ENCODE data around the gene NEK11. TPM values are rescaled to one million over a fixed set of nuclear protein-coding genes. Genes with fewer than 3 reads are reported as not detected.

Gene NEK11
- total and polyA plus RNA-seq, 2 experiments from 2014 or later: 3.5 to 13.7 TPM

- Histone ChIP-seq H3K9me3 (ENCODE audit: low read depth) (no peaks in the 10 kb centered on the region), H3K36me3 (replicated peaks; ENCODE audit: insufficient read depth, low read depth) (no peaks in the 10 kb centered on the region), H3K27me3 (no peaks in the 10 kb centered on the region), H3K27ac (no peak overlapping the region), H3K9me2 (replicated peaks; ENCODE audit: insufficient read depth) (no peaks in the 10 kb centered on the region), H3K79me2 (no peaks in the 10 kb centered on the region), H3K4me1 (ENCODE audit: insufficient read depth) (peaks cover 5% of the 10 kb centered on the region), H3K4me2 (no peak overlapping the region), H4K20me1 (ENCODE audit: insufficient read depth, poor library complexity, severe bottlenecking) (no peaks in the 10 kb centered on the region), H2AFZ (no peak overlapping the region), H3K4me3 (no peak overlapping the region)
- no peak for TF ChIP-seq EZH2phosphoT487 (IDR thresholded peaks at IDR 0.05; ENCODE audit: low read depth, severe bottlenecking, unreplicated experiment)
- no peak for TF ChIP-seq CTCF (IDR thresholded peaks at IDR 0.05; ENCODE audit: poor library complexity)
- TF ChIP-seq EZH2 (IDR thresholded peaks at IDR 0.05; ENCODE audit: borderline replicate concordance): no peak
- no peak for DNase-seq (ENCODE audit: low spot score)
- WGBS (ENCODE audit: low lambda C conversion rate, missing lambda C conversion rate): 83% methylated on average over 5 of the region's 5 CpGs
Measured at GRCh38 chr3:131020122-131020693, 6.5 kb upstream of the NEK11 start.

GRCh38 chr3:131025539-131025938, 1.1 kb upstream of the NEK11 start:
- no peaks in the 10 kb centered on the region for H3K9me3 ChIP-seq (ENCODE audit: low read depth)
- peaks cover 14% of the 10 kb centered on the region for H3K4me1 ChIP-seq (ENCODE audit: insufficient read depth)
- no peak for TF ChIP-seq EZH2 (IDR thresholded peaks at IDR 0.05; ENCODE audit: borderline replicate concordance)
- TF ChIP-seq EZH2phosphoT487 (IDR thresholded peaks at IDR 0.05; ENCODE audit: low read depth, severe bottlenecking, unreplicated experiment): no peak
- no peak for TF ChIP-seq CTCF (IDR thresholded peaks at IDR 0.05; ENCODE audit: poor library complexity)

GRCh38 chr3:131028844-131029243, 2.2 kb downstream of the NEK11 start:
- H3K36me3 ChIP-seq (replicated peaks; ENCODE audit: insufficient read depth, low read depth): no peaks in the 10 kb centered on the region
- DNase-seq (ENCODE audit: low spot score): no peak
- no peak overlapping the region for H3K27ac ChIP-seq
- no peaks in the 10 kb centered on the region for H3K9me2 ChIP-seq (replicated peaks; ENCODE audit: insufficient read depth)
- no peaks in the 10 kb centered on the region for H4K20me1 ChIP-seq (ENCODE audit: insufficient read depth, poor library complexity, severe bottlenecking)
- H3K9me3 ChIP-seq (ENCODE audit: low read depth): no peaks in the 10 kb centered on the region
- WGBS (ENCODE audit: low lambda C conversion rate, missing lambda C conversion rate): 92% methylated on average over 3 of the region's 3 CpGs
- H3K79me2 ChIP-seq: no peaks in the 10 kb centered on the region
- no peak overlapping the region for H3K4me3 ChIP-seq
- peaks cover 14% of the 10 kb centered on the region for H3K4me1 ChIP-seq (ENCODE audit: insufficient read depth)
- TF ChIP-seq CTCF (IDR thresholded peaks at IDR 0.05; ENCODE audit: poor library complexity): no peak
- TF ChIP-seq EZH2 (IDR thresholded peaks at IDR 0.05; ENCODE audit: borderline replicate concordance): no peak
- TF ChIP-seq EZH2phosphoT487 (IDR thresholded peaks at IDR 0.05; ENCODE audit: low read depth, severe bottlenecking, unreplicated experiment): no peak
- H3K27me3 ChIP-seq: no peaks in the 10 kb centered on the region
- H3K4me2 ChIP-seq: no peak overlapping the region
- H2AFZ ChIP-seq: no peak overlapping the region

More at GRCh38 chr3:131025539-131025938, 1.1 kb upstream of the NEK11 start:
- Histone ChIP-seq H2AFZ (peak overlapping the region; percentile 85), H3K27me3 (no peaks in the 10 kb centered on the region), H4K20me1 (ENCODE audit: insufficient read depth, poor library complexity, severe bottlenecking) (no peaks in the 10 kb centered on the region), H3K27ac (peak overlapping the region; percentile 96), H3K36me3 (replicated peaks; ENCODE audit: insufficient read depth, low read depth) (no peaks in the 10 kb centered on the region), H3K79me2 (no peaks in the 10 kb centered on the region), H3K9me2 (replicated peaks; ENCODE audit: insufficient read depth) (no peaks in the 10 kb centered on the region), H3K4me3 (no peak overlapping the region), H3K4me2 (peak overlapping the region; percentile 74)
- 48% methylated on average over 1 of the region's 1 CpG for WGBS (ENCODE audit: low lambda C conversion rate, missing lambda C conversion rate)
- DNase-seq (ENCODE audit: low spot score): no peak
